B cell (primary cell): ENCODE results near the gene CHST3.

Source experiments
- CTCF ChIP-seq: fragments of 200-600 bp; IDR thresholded peaks from one replicate; pipeline ENCODE4 v1.8.0; 2022; ENCODE audit warnings: antibody characterized with exemption, mild to moderate bottlenecking
- EZH2 ChIP-seq: IDR thresholded peaks from 2 replicates; pipeline ENCODE4 v1.6.1; 2012; ENCODE audit warnings: borderline replicate concordance, low read depth, mild to moderate bottlenecking, moderate library complexity, low read length; ENCODE audit not compliant: insufficient read depth, poor library complexity, severe bottlenecking

GRCh38 chr10:71952745-71953144 lies 11.4 kb upstream of the CHST3 start:
- no peak for TF ChIP-seq EZH2
- no peak for TF ChIP-seq CTCF
